Gastrocnemius medialis (tissue), 4 donors: ENCODE measurements around the gene PRR19.
"Not testable (repeated sequence)": the region's sequence is repeated elsewhere in the genome, so short reads cannot be mapped to it uniquely, and the experiment has no call there.

Source experiments
- CTCF ChIP-seq, 5 experiments: fragments of 450-650 bp in 3 of 5; fragments of 200-600 bp in 2 of 5; sonication (generic) in 2 of 5; IDR thresholded peaks in 4 of 5; conservative IDR thresholded peaks in 1 of 5; 1 replicate in 4 of 5; 2 replicates in 1 of 5; pipeline ENCODE4 v1.5.1; 2016 to 2019; ENCODE audit warnings: antibody characterized with exemption in 5 of 5, mild to moderate bottlenecking in 3 of 5, moderate library complexity in 3 of 5
- POLR2A ChIP-seq, 2 donors: fragments of 450-650 bp; IDR thresholded peaks; one replicate each; pipeline ENCODE4 v1.6.1; 2017; ENCODE audit warnings: antibody characterized with exemption in 2 of 2, mild to moderate bottlenecking in 2 of 2, moderate library complexity in 2 of 2

GRCh38 chr19:42331333-42331732, 29.4 kb downstream of the PRR19 start:
- not testable (repeated sequence) for TF ChIP-seq CTCF (IDR thresholded peaks at IDR 0.05 in 4 of 5, conservative IDR thresholded peaks at IDR 0.05 in 1 of 5); POLR2A (IDR thresholded peaks at IDR 0.05)
